HFFc6 (cell line): Measurements from ENCODE around the gene NUP210. TPM values are rescaled to one million over a fixed set of nuclear protein-coding genes. Genes with fewer than 3 reads are reported as not detected.

Experiments
- DNase-seq: peaks from one replicate; pipeline ENCODE4 v3.0.0-alpha.2; 2018
- H3K27ac Mint-ChIP-seq: 2 replicates; pipeline ENCODE4 v1.8.0; 2020; ENCODE audit warnings: mild to moderate bottlenecking, mixed read lengths
- H3K27me3 Mint-ChIP-seq: 2 replicates; pipeline ENCODE4 v1.8.0; 2021; ENCODE audit warnings: mild to moderate bottlenecking, moderate library complexity, mixed read lengths; ENCODE audit not compliant: insufficient read depth
- H3K36me3 Mint-ChIP-seq: 2 replicates; pipeline ENCODE4 v1.8.0; 2021; ENCODE audit warnings: low read depth, mixed read lengths
- H3K4me1 Mint-ChIP-seq: 2 replicates; pipeline ENCODE4 v1.8.0; 2020; ENCODE audit warnings: low read depth, mixed read lengths
- H3K4me3 Mint-ChIP-seq: 2 replicates; pipeline ENCODE4 v1.8.0; 2020; ENCODE audit warnings: mild to moderate bottlenecking, moderate library complexity, mixed read lengths
- H3K9me3 Mint-ChIP-seq: 2 replicates; pipeline ENCODE4 v1.8.0; 2020; ENCODE audit warnings: mild to moderate bottlenecking, mixed read lengths
- total RNA-seq, 6 experiments: library from RNA; stranded (reverse); fragmentation: NEBNext Ultra II Directional; extraction: Animal tissue kit (Norgen Biotek cat#: 25700); gene quantifications; 2 replicates in 1 of 6; 3 replicates in 5 of 6; pipeline ENCODE4 v1.2.3, GENCODE V29; 2021
- TF ChIP-seq, protein P1 (sequence below): fragments of 200-600 bp; sonication (generic); IDR thresholded peaks from 2 replicates; pipeline ENCODE4 v1.5.0; 2021; ENCODE audit warnings: antibody characterized with exemption, mild to moderate bottlenecking

NUP210 gene
- total RNA-seq, 6 experiments from 2014 or later, result 0.33 to 3.4 (median 3.1) TPM

DNA sequence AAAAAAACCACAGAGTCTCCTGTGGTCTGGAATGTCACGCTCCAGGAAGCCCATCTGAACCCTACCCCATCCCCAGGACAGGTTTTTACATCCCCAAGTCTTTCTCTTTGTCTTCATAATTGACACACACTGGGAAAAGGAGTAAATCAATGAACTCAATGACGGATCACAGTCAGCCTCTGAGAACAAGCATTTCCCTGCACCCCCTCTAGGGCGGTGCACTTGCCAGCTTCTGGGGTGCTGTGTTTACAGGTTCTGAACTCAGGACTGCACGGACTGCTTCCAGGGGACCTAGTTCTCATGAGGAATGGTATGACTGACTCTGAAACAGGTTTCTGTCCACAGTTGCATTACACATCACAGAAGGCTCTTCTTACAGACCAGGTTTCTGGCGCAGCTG is 81.1 kb downstream of the NUP210 start:
- H3K9me3 Mint-ChIP-seq, result no peaks in the 10 kb centered on the region
- H3K27me3 Mint-ChIP-seq, result peaks cover 52% of the 10 kb centered on the region
- TF ChIP-seq, protein P1, sequence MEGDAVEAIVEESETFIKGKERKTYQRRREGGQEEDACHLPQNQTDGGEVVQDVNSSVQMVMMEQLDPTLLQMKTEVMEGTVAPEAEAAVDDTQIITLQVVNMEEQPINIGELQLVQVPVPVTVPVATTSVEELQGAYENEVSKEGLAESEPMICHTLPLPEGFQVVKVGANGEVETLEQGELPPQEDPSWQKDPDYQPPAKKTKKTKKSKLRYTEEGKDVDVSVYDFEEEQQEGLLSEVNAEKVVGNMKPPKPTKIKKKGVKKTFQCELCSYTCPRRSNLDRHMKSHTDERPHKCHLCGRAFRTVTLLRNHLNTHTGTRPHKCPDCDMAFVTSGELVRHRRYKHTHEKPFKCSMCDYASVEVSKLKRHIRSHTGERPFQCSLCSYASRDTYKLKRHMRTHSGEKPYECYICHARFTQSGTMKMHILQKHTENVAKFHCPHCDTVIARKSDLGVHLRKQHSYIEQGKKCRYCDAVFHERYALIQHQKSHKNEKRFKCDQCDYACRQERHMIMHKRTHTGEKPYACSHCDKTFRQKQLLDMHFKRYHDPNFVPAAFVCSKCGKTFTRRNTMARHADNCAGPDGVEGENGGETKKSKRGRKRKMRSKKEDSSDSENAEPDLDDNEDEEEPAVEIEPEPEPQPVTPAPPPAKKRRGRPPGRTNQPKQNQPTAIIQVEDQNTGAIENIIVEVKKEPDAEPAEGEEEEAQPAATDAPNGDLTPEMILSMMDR, result peak; percentile 17; the same call in 1 of the 2 replicates
- no peak for DNase-seq
- H3K27ac Mint-ChIP-seq, result no peak overlapping the region
- H3K4me3 Mint-ChIP-seq, result no peak overlapping the region
- no peaks in the 10 kb centered on the region for H3K36me3 Mint-ChIP-seq
- H3K4me1 Mint-ChIP-seq, result no peaks in the 10 kb centered on the region

DNA sequence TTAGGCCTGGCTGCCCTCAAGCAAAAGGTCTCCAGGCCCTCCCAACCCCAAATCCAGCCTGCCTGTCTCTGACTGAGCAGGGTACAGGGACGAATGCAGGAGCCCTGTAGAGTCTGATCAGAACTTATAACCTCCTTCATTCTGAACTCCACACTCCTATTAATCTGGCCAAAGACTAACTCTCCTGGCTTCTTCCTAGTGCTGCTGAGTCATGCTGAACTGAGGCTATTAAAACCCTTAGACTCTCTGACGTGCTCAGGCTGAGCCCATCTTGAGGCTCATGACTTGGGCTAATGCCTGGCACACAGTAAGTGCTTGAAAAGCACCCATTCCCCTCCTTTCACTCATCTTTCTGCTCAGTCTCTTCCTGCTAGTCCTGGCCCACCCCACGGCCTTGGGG is 81.9 kb downstream of the NUP210 start:
- Mint-ChIP-seq H3K9me3 (no peaks in the 10 kb centered on the region), H3K36me3 (no peaks in the 10 kb centered on the region), H3K27ac (peak overlapping the region; percentile 36; the same call in 1 of the 2 replicates), H3K4me1 (no peaks in the 10 kb centered on the region), H3K4me3 (no peak overlapping the region), H3K27me3 (peaks cover 51% of the 10 kb centered on the region)
- TF ChIP-seq, protein P1, result no peak
- DNase-seq, result peak; percentile 14

DNA sequence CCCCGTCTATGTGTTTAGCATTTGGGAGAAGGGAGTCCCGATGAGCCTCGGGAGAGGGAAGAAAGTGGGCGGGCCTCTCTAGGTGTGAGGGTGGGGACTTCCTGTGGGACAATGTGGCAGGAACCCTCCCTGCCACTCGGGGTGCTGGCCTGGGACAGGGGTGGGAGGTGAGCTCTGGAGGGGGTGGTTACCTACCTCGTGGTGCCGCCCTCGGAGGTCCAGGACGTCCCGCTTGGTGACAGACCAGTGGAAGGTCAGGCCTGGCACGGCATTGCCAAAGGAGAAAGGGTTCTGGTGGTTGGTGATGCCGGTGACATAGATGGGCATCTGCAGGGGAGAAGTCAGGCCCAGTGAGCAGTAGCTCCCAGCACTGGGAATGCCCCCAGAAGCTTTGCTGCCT is 83.5 kb downstream of the NUP210 start:
- TF ChIP-seq, protein P1, result no peak
- Mint-ChIP-seq H3K9me3 (no peaks in the 10 kb centered on the region), H3K4me3 (no peak overlapping the region), H3K4me1 (no peaks in the 10 kb centered on the region), H3K27ac (no peak overlapping the region), H3K36me3 (no peaks in the 10 kb centered on the region), H3K27me3 (peaks cover 55% of the 10 kb centered on the region)
- no peak for DNase-seq

DNA sequence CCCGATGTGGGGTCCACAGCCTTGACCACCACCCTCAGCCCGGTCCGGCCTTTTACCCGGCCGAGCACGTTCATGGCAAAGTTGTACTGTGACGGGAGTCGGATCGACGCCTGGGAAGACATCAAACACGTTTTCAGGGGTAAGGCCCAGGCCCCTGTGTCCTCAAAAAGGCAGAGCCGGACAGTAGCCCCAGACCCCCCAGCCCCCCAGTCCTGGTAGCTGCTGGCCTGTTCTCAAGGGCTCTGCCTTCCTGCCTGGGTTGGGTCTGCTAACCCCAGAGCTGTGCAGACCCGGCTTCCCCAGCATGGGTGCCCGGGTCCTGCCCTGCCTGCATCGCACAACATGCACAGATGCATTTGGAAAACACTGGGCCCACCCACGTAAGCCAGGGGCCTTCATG is 84.6 kb downstream of the NUP210 start:
- no peak for DNase-seq
- H3K36me3 Mint-ChIP-seq, result no peaks in the 10 kb centered on the region
- H3K4me3 Mint-ChIP-seq, result no peak overlapping the region
- no peaks in the 10 kb centered on the region for H3K4me1 Mint-ChIP-seq
- TF ChIP-seq, protein P1, result no peak
- no peaks in the 10 kb centered on the region for H3K9me3 Mint-ChIP-seq
- H3K27me3 Mint-ChIP-seq, result peaks cover 57% of the 10 kb centered on the region
- H3K27ac Mint-ChIP-seq, result no peak overlapping the region

DNA sequence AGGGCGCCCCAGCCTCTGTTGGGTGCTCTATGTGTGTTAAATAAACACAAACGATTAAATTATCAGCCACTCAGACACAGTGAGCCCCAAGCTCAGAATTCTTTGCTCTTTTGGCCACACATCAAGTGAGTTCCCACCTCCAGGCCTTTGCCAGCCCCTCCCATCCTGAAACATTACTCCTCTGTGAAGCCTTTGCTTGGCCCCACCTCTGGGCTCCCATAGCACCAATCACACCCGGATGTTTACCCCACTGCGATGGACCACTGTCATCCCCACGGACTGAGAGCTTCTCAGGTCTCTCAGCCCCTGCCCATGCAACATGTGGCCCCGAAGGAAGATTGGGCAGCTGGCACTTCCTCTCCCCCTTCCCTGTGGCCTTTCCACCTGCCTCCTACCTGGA is 85.1 kb downstream of the NUP210 start:
- Mint-ChIP-seq H3K27ac (no peak overlapping the region), H3K36me3 (no peaks in the 10 kb centered on the region), H3K4me1 (no peaks in the 10 kb centered on the region), H3K27me3 (peaks cover 54% of the 10 kb centered on the region), H3K9me3 (no peaks in the 10 kb centered on the region), H3K4me3 (no peak overlapping the region)
- no peak for DNase-seq
- TF ChIP-seq, protein P1, result no peak
